Subcutaneous abdominal adipose tissue (tissue), 5 donors: ENCODE results near the gene PTBP1.
A peak's percentile ranks its signal among the peaks of the same experiment; 100 is the strongest.

ENCODE experiments used
- H3K27ac ChIP-seq: one replicate; pipeline ENCODE4 v1.7.0; 2013; ENCODE audit warnings: low read depth, mild to moderate bottlenecking, inconsistent platforms, low read length, moderate library complexity
- H3K27me3 ChIP-seq, 5 donors: one replicate each; pipeline ENCODE4 v1.7.0; 2013; ENCODE audit warnings: low read length in 5 of 5, inconsistent platforms in 1 of 5; ENCODE audit not compliant: control insufficient read depth in 5 of 5, insufficient read depth in 4 of 5
- H3K36me3 ChIP-seq, 5 donors: one replicate each; pipeline ENCODE4 v1.7.0; 2013; ENCODE audit warnings: low read length in 5 of 5; ENCODE audit not compliant: control insufficient read depth in 5 of 5, insufficient read depth in 5 of 5
- H3K4me1 ChIP-seq, 5 donors: one replicate each; pipeline ENCODE4 v1.7.0; 2013; ENCODE audit warnings: low read length in 5 of 5, mild to moderate bottlenecking in 3 of 5, moderate library complexity in 1 of 5; ENCODE audit not compliant: control insufficient read depth in 5 of 5, insufficient read depth in 5 of 5
- H3K4me3 ChIP-seq, 5 donors: one replicate each; pipeline ENCODE4 v1.7.0; 2013; ENCODE audit warnings: low read length in 5 of 5, low read depth in 1 of 5
- H3K9ac ChIP-seq, 5 donors: one replicate each; pipeline ENCODE4 v1.7.0; 2013; ENCODE audit warnings: low read length in 5 of 5, mild to moderate bottlenecking in 4 of 5, moderate library complexity in 3 of 5
- H3K9me3 ChIP-seq, 5 donors: one replicate each; pipeline ENCODE4 v1.7.0; 2013; ENCODE audit warnings: low read length in 5 of 5; ENCODE audit not compliant: control insufficient read depth in 5 of 5
- donor health status: healthy.
- donor health status: healthy.
- donor health status: healthy.
- donor health status: healthy.
- donor health status: healthy.

The PTBP1 gene

DNA sequence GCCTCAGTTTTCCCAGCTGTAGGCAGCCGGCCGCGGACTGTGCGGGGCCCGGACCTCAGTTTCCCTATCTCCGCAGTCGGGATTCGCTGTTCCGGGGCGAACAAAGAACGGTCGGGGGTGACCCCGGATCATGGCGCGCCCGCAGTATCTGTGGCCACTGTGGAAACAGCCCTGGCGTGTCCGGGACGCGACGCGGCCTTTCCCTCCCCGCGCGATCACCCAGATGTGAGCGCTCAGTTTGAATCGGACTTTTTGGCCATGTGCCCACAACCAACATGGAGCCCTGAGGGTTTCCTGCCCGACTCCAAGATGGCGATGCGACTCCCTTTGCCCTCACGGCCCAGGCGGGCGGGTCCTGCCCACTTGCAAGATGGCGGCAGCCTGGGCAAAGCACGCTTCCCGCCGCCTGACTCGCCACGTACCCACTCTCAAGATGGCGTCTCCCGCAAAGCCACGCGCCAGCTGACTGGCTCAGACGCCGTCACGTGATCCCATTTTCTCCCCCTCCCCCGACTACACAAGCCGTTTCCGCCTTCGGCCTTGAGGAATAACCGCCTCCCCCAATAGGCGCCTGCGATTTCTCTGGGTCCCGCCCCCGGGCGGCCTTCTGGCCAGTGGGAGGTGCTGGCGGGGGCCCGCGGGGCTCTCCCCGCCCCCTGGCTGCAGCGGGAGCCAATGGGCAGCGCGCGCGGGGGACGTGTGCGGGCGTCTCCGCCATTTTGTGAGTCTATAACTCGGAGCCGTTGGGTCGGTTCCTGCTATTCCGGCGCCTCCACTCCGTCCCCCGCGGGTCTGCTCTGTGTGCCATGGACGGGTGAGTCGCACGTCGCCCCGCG, at the start of gene PTBP1:
Gene PTBP1 (plus strand): TSS at position 761 of the 836 bp plus-strand sequence. CDS start 46 bp downstream, at position 807.
- Histone ChIP-seq H3K27me3 (no peaks in the 10 kb centered on the region), H3K9ac (peak within 1 kb of the TSS in 4 of 5 donors; percentile 85 to 89 (median 88)), H3K36me3 (peaks cover 0 to 17% (median 8%) of the 10 kb centered on the region in 5 donors), H3K27ac (peak within 1 kb of the TSS; percentile 69), H3K9me3 (no peaks in the 10 kb centered on the region), H3K4me1 (peaks cover 20 to 63% (median 57%) of the 10 kb centered on the region in 5 donors), H3K4me3 (peak within 1 kb of the TSS; percentile 75 to 90 (median 88))

DNA sequence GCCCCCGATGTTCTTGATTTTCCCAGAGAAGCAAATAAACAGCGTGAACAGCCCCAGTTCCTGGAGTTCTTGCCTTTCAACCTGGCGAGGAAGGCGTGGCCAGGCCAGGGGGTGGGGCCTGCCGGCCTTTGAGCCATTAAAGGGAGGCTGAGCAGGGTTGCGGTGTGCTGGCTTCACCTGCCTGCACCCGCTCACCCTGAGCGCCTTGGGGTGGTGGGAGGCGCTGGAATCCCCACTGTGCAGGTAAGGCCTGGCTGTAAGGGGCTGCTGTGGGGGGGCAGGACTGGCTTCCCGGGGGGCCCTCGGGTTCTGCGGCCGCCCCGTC, 49.0 kb upstream of the PTBP1 start:
- Histone ChIP-seq H3K27ac (no peak overlapping the region), H3K9ac (no peak overlapping the region), H3K4me3 (no peak overlapping the region), H3K36me3 (peaks cover 0 to 18% (median 13%) of the 10 kb centered on the region in 5 donors), H3K4me1 (peaks cover 3 to 14% (median 6%) of the 10 kb centered on the region in 5 donors), H3K9me3 (peaks cover 0 to 16% (median 10%) of the 10 kb centered on the region in 5 donors), H3K27me3 (peaks cover 0 to 3% (median 0%) of the 10 kb centered on the region in 5 donors)

DNA sequence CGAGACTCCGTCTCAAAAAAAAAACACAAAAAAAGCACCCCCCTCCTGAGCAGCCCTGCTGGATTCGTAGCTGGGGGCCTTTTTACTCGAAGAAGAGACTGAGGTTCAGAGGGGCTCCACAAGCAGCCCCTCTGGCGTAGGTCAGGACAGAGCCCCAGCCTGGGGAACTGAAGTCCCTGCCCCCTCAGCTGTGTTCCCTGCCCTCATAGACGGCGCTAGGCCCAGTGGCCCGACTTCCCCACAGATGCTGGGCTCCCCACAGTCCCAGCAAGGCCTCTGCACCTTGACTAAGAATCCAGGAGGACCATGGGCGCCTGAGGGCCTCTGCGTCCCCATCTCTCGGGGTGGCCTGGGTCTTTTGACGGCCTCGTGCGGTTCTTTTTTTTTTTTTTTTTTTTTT, 47.4 kb upstream of the PTBP1 start:
- Histone ChIP-seq H3K27ac (no peak overlapping the region), H3K4me3 (no peak overlapping the region), H3K9ac (no peak overlapping the region), H3K4me1 (peaks cover 0 to 13% (median 6%) of the 10 kb centered on the region in 5 donors), H3K9me3 (peaks cover 0 to 13% (median 10%) of the 10 kb centered on the region in 5 donors), H3K36me3 (peaks cover 0 to 18% (median 13%) of the 10 kb centered on the region in 5 donors), H3K27me3 (peaks cover 0 to 3% (median 0%) of the 10 kb centered on the region in 5 donors)

DNA sequence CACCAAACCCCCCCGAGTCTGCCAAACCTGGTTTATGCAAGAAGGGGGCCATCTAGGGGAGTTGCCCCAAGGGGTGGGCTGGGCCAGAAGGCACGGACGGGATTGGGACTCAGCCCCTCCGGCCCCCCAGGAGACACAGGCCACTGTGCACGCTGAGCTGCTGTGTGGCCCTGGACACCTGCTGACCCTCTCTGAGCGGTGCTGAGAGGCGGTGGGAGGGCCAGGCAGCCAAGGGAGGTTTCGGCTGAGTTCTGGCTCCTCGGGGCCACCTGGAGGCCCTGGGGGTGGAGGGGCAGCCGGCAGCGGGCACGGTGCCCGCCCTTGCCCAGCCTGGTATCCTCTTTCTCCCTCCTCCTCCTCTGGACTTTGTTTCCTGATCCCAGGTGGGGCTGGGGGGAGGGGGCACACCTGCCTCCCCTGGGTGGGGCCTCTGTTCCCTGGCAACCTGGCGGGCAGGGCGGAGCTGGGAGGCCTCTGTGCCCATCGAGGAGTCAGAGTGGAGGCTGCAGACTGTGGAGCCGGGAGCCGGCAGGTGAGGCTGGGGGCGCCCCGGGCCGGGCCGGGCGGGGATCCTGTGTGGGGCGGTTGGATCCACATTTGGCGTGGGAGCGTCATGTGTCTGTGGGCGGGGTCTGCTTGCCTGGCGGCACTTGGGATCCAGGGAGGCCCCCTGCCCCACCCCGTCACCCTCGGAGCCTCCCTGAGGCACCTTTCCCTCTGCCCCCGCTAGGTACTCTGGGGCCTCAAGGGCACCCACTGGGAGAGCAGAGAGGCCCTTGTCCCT, 46.4 kb upstream of the PTBP1 start, which contains the start of gene MISP:
Gene MISP (plus strand): TSS at position 473 of the 784 bp plus-strand sequence. CDS start 5,835 bp downstream, outside the sequence.
- Histone ChIP-seq H3K4me3 (no peak within 1 kb of the TSS), H3K4me1 (peaks cover 0 to 13% (median 6%) of the 10 kb centered on the region in 5 donors), H3K9ac (no peak within 1 kb of the TSS), H3K36me3 (peaks cover 0 to 18% (median 13%) of the 10 kb centered on the region in 5 donors), H3K27ac (no peak within 1 kb of the TSS), H3K9me3 (peaks cover 0 to 13% (median 10%) of the 10 kb centered on the region in 5 donors), H3K27me3 (peaks cover 0 to 3% (median 0%) of the 10 kb centered on the region in 5 donors)

DNA sequence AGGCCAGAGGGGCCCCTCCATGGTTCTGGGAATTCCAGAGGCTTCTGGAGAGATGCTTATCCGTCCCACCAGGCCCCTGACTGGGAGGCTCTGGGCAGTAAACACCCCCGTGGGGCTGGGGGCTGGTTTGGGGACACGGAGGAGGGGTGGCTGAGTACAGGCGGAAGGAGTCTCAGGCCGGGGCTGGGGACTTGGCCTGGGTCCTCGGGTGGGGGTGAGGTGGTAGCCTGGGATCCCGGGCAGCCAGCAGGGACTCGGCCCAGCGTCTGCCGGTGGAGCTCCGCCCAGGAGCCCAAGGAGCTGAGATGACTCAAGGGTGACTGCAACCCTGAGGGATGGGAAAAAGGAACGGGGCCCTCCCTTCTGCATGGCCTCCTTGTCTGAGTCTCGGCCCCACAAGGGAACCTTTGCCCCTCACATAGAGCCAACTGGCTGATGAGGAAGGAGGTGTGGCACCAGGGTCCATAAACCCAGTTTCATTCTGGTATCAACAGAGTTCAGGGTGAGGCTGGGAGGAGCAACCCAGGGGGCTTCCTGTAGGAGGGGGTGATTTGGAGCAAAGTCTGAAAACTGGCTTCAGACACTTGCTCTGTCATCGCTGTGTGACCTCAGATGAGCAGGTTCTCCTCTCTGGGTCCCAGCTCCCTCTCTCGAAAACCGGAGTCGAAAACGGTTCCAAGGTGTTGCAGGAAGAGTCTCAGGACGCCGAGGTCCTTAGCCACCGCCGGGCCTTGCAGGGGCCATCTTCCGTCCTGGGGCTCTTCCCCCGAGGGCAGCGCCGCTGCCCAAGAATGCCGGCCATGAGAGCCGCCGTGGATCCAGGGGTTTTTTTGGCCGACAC, 45.5 kb upstream of the PTBP1 start:
- Histone ChIP-seq H3K36me3 (peaks cover 0 to 12% (median 6%) of the 10 kb centered on the region in 5 donors), H3K9ac (no peak overlapping the region), H3K27ac (no peak overlapping the region), H3K4me3 (no peak overlapping the region), H3K9me3 (peaks cover 0 to 10% (median 9%) of the 10 kb centered on the region in 5 donors), H3K27me3 (peaks cover 0 to 3% (median 0%) of the 10 kb centered on the region in 5 donors), H3K4me1 (peaks cover 0 to 13% (median 6%) of the 10 kb centered on the region in 5 donors)

GRCh38 chr19:752652-753517, 44.4 kb upstream of the PTBP1 start:
- Histone ChIP-seq H3K9ac (no peak overlapping the region), H3K27me3 (peaks cover 0 to 3% (median 0%) of the 10 kb centered on the region in 5 donors), H3K4me1 (peaks cover 0 to 13% (median 6%) of the 10 kb centered on the region in 5 donors), H3K36me3 (peaks cover 0 to 2% (median under 1%) of the 10 kb centered on the region in 5 donors), H3K4me3 (no peak overlapping the region), H3K27ac (peak overlapping the region; percentile 42), H3K9me3 (peaks cover 0 to 4% (median 2%) of the 10 kb centered on the region in 5 donors)

DNA sequence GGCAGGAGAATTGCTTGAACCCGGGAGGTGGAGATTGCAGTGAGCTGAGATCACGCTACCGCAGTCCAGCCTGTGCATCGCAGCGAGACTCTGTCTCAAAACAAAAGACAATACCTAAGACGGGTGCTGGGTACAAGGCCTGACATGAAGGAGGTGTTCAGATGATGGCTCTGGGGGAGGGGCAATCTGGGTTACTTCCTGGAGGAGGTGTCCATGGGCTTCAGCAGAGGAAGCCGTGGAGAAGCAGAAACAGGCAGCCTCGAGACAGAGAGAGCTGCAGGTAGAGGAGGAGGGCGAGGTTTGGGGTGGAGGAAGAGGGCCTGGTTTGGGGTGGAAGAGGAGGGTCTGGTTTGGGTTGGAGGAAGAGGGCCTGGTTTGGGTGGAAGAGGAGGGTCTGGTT, 42.7 kb upstream of the PTBP1 start:
- H3K4me3 ChIP-seq: no peak overlapping the region

GRCh38 chr19:755063-755462, 42.2 kb upstream of the PTBP1 start:
- no peaks in the 10 kb centered on the region for H3K36me3 ChIP-seq
- H3K4me3 ChIP-seq: no peak overlapping the region
- H3K27ac ChIP-seq: no peak overlapping the region
- H3K4me1 ChIP-seq: peaks cover 0 to 13% (median 6%) of the 10 kb centered on the region in 5 donors
- peaks cover 0 to 3% (median 0%) of the 10 kb centered on the region in 5 donors for H3K27me3 ChIP-seq
- no peak overlapping the region for H3K9ac ChIP-seq
- H3K9me3 ChIP-seq: peaks cover 0 to 12% (median 8%) of the 10 kb centered on the region in 5 donors

More for the DNA sequence above, 42.7 kb upstream of the PTBP1 start:
- Histone ChIP-seq H3K36me3 (no peaks in the 10 kb centered on the region), H3K9me3 (peaks cover 0 to 12% (median 8%) of the 10 kb centered on the region in 5 donors), H3K27me3 (peaks cover 0 to 3% (median 0%) of the 10 kb centered on the region in 5 donors), H3K9ac (no peak overlapping the region), H3K27ac (no peak overlapping the region), H3K4me1 (peaks cover 0 to 13% (median 6%) of the 10 kb centered on the region in 5 donors)
